Neural progenitor cell (in vitro differentiated cells): ENCODE results near the gene TCEAL1. TPM values are rescaled to one million over a fixed set of nuclear protein-coding genes. Genes with fewer than 3 reads are reported as not detected.
"Not testable (repeated sequence)": the region's sequence is repeated elsewhere in the genome, so short reads cannot be mapped to it uniquely, and the experiment has no call there.

Source experiments
- DNase-seq: peaks from one replicate; pipeline ENCODE4 v3.0.0-alpha.2; 2016; ENCODE audit warnings: low spot score
- H2AFZ ChIP-seq: fragments of 200-600 bp; sonication (generic); replicated peaks from 2 replicates; pipeline ENCODE4 v1.6.1; 2016; ENCODE audit warnings: antibody characterized with exemption
- H3F3A ChIP-seq: fragments of 200-600 bp; sonication (generic); 2 replicates; pipeline ENCODE4 v1.6.1; 2016; ENCODE audit warnings: antibody characterized with exemption, low read depth
- H3K27ac ChIP-seq: fragments of 200-600 bp; sonication (generic); 2 replicates; pipeline ENCODE4 v1.5.1; 2016; ENCODE audit warnings: mild to moderate bottlenecking
- H3K27me3 ChIP-seq: fragments of 200-600 bp; sonication (generic); 2 replicates; pipeline ENCODE4 v1.6.1; 2016; ENCODE audit warnings: mild to moderate bottlenecking, moderate library complexity
- H3K36me3 ChIP-seq: fragments of 200-600 bp; sonication (generic); 2 replicates; pipeline ENCODE4 v1.5.1; 2016
- H3K4me1 ChIP-seq: fragments of 200-600 bp; sonication (generic); 2 replicates; pipeline ENCODE4 v1.6.1; 2016; ENCODE audit warnings: mixed run types
- H3K4me2 ChIP-seq: fragments of 200-600 bp; sonication (generic); 2 replicates; pipeline ENCODE4 v1.6.1; 2016
- H3K4me3 ChIP-seq: fragments of 200-600 bp; sonication (generic); 2 replicates; pipeline ENCODE4 v1.5.1; 2016
- H3K79me2 ChIP-seq: fragments of 200-600 bp; sonication (generic); 2 replicates; pipeline ENCODE4 v1.6.1; 2016; ENCODE audit warnings: low read depth
- H3K9ac ChIP-seq: fragments of 200-600 bp; sonication (generic); 2 replicates; pipeline ENCODE4 v1.6.1; 2016
- H3K9me3 ChIP-seq: fragments of 200-600 bp; sonication (generic); 2 replicates; pipeline ENCODE4 v1.5.1; 2016; ENCODE audit warnings: low read depth
- H4K20me1 ChIP-seq: fragments of 200-600 bp; sonication (generic); 2 replicates; pipeline ENCODE4 v1.6.1; 2016; ENCODE audit warnings: low read depth
- H3K27ac Mint-ChIP-seq: 3 replicates; pipeline ENCODE4 v1.8.0; 2021; ENCODE audit warnings: mixed read lengths
- H3K27me3 Mint-ChIP-seq: 2 replicates; pipeline ENCODE4 v1.8.0; 2022; ENCODE audit warnings: low read depth, mild to moderate bottlenecking, inconsistent platforms, moderate library complexity, mixed read lengths; ENCODE audit not compliant: insufficient read depth
- H3K36me3 Mint-ChIP-seq: 3 replicates; pipeline ENCODE4 v1.8.0; 2021; ENCODE audit warnings: mixed read lengths
- H3K4me1 Mint-ChIP-seq: 3 replicates; pipeline ENCODE4 v1.8.0; 2021; ENCODE audit warnings: mixed read lengths
- H3K4me3 Mint-ChIP-seq: 3 replicates; pipeline ENCODE4 v1.8.0; 2021; ENCODE audit warnings: mild to moderate bottlenecking, moderate library complexity, mixed read lengths
- H3K9me3 Mint-ChIP-seq: 3 replicates; pipeline ENCODE4 v1.8.0; 2020; ENCODE audit warnings: mixed read lengths
- EZH2 ChIP-seq: fragments of 200-600 bp; sonication (generic); IDR thresholded peaks from 2 replicates; pipeline ENCODE4 v1.6.1; 2017; ENCODE audit warnings: antibody characterized with exemption, mild to moderate bottlenecking, moderate library complexity
- EZH2phosphoT487 ChIP-seq: fragments of 200-600 bp; sonication (generic); IDR thresholded peaks from 2 replicates; pipeline ENCODE4 v1.6.1; 2017; ENCODE audit warnings: antibody characterized with exemption
- total RNA-seq: library from RNA; depleted of rRNA; stranded (reverse); fragments of >200 nt; gene quantifications from 2 replicates; pipeline ENCODE4 v1.2.3, GENCODE V29; 2015; ENCODE audit warnings: low replicate concordance
- TF ChIP-seq, protein P1 (sequence below): fragments of 200-600 bp; sonication (generic); IDR thresholded peaks from 2 replicates; pipeline ENCODE4 v1.5.1; 2017; ENCODE audit warnings: antibody characterized with exemption, mild to moderate bottlenecking

Gene TCEAL1
- total RNA-seq, 1 donor from 2014 or later: 15.4 TPM

DNA sequence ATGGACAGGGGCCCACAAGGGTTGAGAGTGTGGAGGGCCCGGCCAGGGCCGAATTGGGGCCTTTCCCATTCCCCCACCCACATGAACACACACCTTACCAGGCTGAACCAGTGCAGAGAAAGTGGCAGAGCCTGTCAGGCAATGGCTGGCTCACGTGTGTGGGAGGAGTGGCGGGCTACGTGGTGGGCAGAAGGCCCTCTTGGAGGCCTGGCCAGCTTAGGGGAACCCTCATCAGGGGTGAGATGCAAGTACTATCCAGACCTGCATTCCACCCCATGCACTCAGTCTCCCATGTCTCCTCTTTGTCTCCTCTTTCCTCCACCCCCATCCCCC is 42.5 kb upstream of the TCEAL1 start:
- H3K27ac Mint-ChIP-seq: peak overlapping the region; percentile 20
- H3K9ac ChIP-seq: peak overlapping the region; percentile 64
- no peaks in the 10 kb centered on the region for H3K27me3 Mint-ChIP-seq
- H3K4me3 Mint-ChIP-seq: peak overlapping the region; percentile 93
- peaks cover 3% of the 10 kb centered on the region for H3K27me3 ChIP-seq
- no peaks in the 10 kb centered on the region for H3K36me3 Mint-ChIP-seq
- no peak for DNase-seq
- peaks cover 2% of the 10 kb centered on the region for H3K4me1 Mint-ChIP-seq
- no peak overlapping the region for H2AFZ ChIP-seq
- H3K9me3 ChIP-seq: no peaks in the 10 kb centered on the region
- H3K36me3 ChIP-seq: no peaks in the 10 kb centered on the region
- H3K4me1 ChIP-seq: no peaks in the 10 kb centered on the region
- H3K9me3 Mint-ChIP-seq: peaks cover 7% of the 10 kb centered on the region
- no peaks in the 10 kb centered on the region for H4K20me1 ChIP-seq
- H3K4me3 ChIP-seq: peak overlapping the region; percentile 76
- peak overlapping the region; percentile 77 for H3K4me2 ChIP-seq
- H3K27ac ChIP-seq: no peak overlapping the region
- no peaks in the 10 kb centered on the region for H3K79me2 ChIP-seq
- H3F3A ChIP-seq: peaks cover 7% of the 10 kb centered on the region
- TF ChIP-seq EZH2: no peak
- no peak for TF ChIP-seq EZH2phosphoT487
- TF ChIP-seq, protein P1, sequence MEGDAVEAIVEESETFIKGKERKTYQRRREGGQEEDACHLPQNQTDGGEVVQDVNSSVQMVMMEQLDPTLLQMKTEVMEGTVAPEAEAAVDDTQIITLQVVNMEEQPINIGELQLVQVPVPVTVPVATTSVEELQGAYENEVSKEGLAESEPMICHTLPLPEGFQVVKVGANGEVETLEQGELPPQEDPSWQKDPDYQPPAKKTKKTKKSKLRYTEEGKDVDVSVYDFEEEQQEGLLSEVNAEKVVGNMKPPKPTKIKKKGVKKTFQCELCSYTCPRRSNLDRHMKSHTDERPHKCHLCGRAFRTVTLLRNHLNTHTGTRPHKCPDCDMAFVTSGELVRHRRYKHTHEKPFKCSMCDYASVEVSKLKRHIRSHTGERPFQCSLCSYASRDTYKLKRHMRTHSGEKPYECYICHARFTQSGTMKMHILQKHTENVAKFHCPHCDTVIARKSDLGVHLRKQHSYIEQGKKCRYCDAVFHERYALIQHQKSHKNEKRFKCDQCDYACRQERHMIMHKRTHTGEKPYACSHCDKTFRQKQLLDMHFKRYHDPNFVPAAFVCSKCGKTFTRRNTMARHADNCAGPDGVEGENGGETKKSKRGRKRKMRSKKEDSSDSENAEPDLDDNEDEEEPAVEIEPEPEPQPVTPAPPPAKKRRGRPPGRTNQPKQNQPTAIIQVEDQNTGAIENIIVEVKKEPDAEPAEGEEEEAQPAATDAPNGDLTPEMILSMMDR: no peak

DNA sequence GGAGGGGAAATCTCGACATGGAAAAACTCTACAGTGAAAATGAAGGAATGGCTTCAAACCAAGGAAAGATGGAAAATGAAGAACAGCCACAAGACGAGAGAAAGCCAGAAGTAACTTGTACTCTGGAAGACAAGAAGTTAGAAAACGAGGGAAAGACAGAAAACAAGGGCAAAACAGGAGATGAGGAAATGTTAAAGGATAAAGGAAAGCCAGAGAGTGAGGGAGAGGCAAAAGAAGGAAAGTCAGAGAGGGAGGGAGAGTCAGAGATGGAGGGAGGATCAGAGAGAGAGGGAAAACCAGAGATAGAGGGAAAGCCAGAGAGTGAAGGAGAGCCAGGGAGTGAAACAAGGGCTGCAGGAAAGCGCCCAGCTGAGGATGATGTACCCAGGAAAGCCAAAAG is 42.1 kb upstream of the TCEAL1 start:
- H3K4me3 ChIP-seq: peak overlapping the region; percentile 76
- H2AFZ ChIP-seq: no peak overlapping the region
- H3K27ac ChIP-seq: no peak overlapping the region
- no peaks in the 10 kb centered on the region for H3K36me3 Mint-ChIP-seq
- peaks cover 7% of the 10 kb centered on the region for H3K9me3 Mint-ChIP-seq
- no peaks in the 10 kb centered on the region for H3K27me3 Mint-ChIP-seq
- DNase-seq: no peak
- H3K4me1 Mint-ChIP-seq: peaks cover 2% of the 10 kb centered on the region
- H3K36me3 ChIP-seq: no peaks in the 10 kb centered on the region
- H3K9me3 ChIP-seq: no peaks in the 10 kb centered on the region
- H3K4me3 Mint-ChIP-seq: peak overlapping the region; percentile 93
- peak overlapping the region; percentile 77 for H3K4me2 ChIP-seq
- H4K20me1 ChIP-seq: no peaks in the 10 kb centered on the region
- H3K27me3 ChIP-seq: no peaks in the 10 kb centered on the region
- H3K27ac Mint-ChIP-seq: peak overlapping the region; percentile 20
- H3K9ac ChIP-seq: no peak overlapping the region
- no peaks in the 10 kb centered on the region for H3K79me2 ChIP-seq
- TF ChIP-seq EZH2: no peak
- TF ChIP-seq, protein P1: no peak
- peaks cover 7% of the 10 kb centered on the region for H3F3A ChIP-seq
- no peaks in the 10 kb centered on the region for H3K4me1 ChIP-seq

DNA sequence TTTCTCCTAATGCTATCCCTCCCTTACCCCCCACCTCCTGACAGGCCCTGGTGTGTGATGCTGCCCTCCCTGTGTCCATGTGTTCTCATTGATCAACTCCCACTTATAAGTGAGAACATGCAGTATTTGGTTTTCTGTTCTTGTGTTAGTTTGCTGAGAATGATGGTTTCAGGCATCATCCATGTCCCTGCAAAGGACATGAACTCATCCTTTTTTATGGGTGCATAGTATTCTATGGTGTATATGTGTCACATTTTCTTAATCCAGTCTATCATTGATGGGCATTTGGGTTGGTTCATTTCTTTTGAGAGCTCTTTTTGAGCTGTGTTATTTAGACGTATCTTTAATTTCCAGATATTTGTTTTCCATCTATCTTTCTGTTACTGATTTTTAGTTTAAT is 36.5 kb upstream of the TCEAL1 start:
- not testable (repeated sequence) for H3K27me3 Mint-ChIP-seq, H3K27ac ChIP-seq, H4K20me1 ChIP-seq, DNase-seq, H3K27me3 ChIP-seq, H3K4me3 Mint-ChIP-seq, H3K27ac Mint-ChIP-seq, H3K4me1 ChIP-seq, H3K4me1 Mint-ChIP-seq, H3K4me2 ChIP-seq, H3K9ac ChIP-seq, H2AFZ ChIP-seq, H3F3A ChIP-seq, H3K79me2 ChIP-seq, H3K9me3 ChIP-seq, H3K4me3 ChIP-seq, H3K9me3 Mint-ChIP-seq, H3K36me3 ChIP-seq
- H3K36me3 Mint-ChIP-seq: peaks cover 13% of the 10 kb centered on the region

DNA sequence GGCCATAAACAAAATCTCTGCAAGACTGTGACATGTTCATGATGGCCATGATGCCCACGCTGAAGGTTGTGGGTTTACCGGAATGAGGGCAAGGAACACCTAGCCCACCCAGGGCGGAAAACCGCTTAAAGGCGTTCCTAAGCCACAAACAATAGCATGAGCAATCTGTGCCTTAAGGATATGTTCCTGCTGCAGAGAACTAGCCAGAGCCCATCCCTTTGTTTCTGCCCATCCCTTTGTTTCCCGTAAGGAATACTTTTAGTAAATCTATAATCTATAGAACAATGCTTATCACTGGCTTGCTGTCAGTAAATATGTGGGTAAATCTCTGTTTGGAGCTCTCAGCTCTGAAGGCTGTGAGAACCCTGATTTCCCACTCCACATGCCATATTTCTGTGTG is 33.6 kb upstream of the TCEAL1 start:
- not testable (repeated sequence) for DNase-seq, H4K20me1 ChIP-seq, H3K27ac ChIP-seq, H3K4me1 ChIP-seq, H3K9me3 Mint-ChIP-seq, H3K36me3 ChIP-seq, H3K4me3 Mint-ChIP-seq, H2AFZ ChIP-seq, H3K4me3 ChIP-seq, H3F3A ChIP-seq, H3K79me2 ChIP-seq, H3K27me3 Mint-ChIP-seq, H3K27me3 ChIP-seq, H3K4me2 ChIP-seq, H3K27ac Mint-ChIP-seq, H3K9me3 ChIP-seq, H3K9ac ChIP-seq, H3K4me1 Mint-ChIP-seq
- H3K36me3 Mint-ChIP-seq: peaks cover 13% of the 10 kb centered on the region
